PFSK-1 (cell line): ENCODE results near the gene TEX29.

Source experiments
- FOXP2 ChIP-seq: optimal IDR thresholded peaks from 2 replicates; pipeline ENCODE3; 2011; ENCODE audit warnings: borderline replicate concordance, control low read depth, inconsistent platforms; ENCODE audit not compliant: insufficient read depth; ENCODE audit errors: extremely low read length, extremely low read depth
- POLR2AphosphoS5 ChIP-seq: IDR thresholded peaks from 2 replicates; pipeline ENCODE4 v1.6.1; 2012; ENCODE audit warnings: low read depth, mild to moderate bottlenecking, control low read depth, low read length, moderate library complexity
- SIN3A ChIP-seq: IDR thresholded peaks from 2 replicates; pipeline ENCODE4 v1.6.1; 2012; ENCODE audit warnings: mild to moderate bottlenecking, low read length, moderate library complexity, borderline replicate concordance; ENCODE audit not compliant: insufficient read depth
- TAF1 ChIP-seq: IDR thresholded peaks from 2 replicates; pipeline ENCODE4 v1.6.1; 2012; ENCODE audit warnings: low read length, control low read depth, borderline replicate concordance; ENCODE audit not compliant: insufficient read depth
- TF ChIP-seq, protein P1 (sequence below), 2 experiments: IDR thresholded peaks; 2 replicates each; pipeline versions ENCODE4 v1.6.1 to v1.8.0; 2011 to 2012; ENCODE audit warnings: low read depth in 2 of 2, low read length in 2 of 2, control low read depth in 1 of 2, inconsistent platforms in 1 of 2, mild to moderate bottlenecking in 1 of 2, moderate library complexity in 1 of 2; ENCODE audit not compliant: insufficient read depth in 1 of 2

TEX29 gene

DNA sequence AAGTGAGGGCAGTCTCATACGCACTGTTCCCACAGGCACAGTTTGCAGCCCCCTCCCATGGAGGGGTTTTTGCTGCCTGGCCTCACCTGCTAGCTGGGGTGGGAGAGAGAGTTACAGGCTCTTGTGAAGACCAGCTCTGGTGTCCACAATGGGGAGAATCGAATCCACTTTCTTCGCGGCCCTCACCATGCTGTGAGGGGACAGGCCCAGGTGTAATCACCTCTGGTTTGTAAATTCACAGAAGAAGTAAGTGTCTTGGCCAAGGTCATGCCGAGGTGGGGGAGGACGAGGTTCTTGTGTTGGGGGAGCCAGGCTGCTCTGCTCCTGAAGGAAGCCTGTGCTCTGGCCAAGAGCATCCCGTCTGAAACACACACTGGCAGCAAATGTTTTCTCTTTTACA is 39.5 kb downstream of the TEX29 start:
- no peak for TF ChIP-seq POLR2AphosphoS5
- no peak for TF ChIP-seq FOXP2
- TF ChIP-seq, protein P1, sequence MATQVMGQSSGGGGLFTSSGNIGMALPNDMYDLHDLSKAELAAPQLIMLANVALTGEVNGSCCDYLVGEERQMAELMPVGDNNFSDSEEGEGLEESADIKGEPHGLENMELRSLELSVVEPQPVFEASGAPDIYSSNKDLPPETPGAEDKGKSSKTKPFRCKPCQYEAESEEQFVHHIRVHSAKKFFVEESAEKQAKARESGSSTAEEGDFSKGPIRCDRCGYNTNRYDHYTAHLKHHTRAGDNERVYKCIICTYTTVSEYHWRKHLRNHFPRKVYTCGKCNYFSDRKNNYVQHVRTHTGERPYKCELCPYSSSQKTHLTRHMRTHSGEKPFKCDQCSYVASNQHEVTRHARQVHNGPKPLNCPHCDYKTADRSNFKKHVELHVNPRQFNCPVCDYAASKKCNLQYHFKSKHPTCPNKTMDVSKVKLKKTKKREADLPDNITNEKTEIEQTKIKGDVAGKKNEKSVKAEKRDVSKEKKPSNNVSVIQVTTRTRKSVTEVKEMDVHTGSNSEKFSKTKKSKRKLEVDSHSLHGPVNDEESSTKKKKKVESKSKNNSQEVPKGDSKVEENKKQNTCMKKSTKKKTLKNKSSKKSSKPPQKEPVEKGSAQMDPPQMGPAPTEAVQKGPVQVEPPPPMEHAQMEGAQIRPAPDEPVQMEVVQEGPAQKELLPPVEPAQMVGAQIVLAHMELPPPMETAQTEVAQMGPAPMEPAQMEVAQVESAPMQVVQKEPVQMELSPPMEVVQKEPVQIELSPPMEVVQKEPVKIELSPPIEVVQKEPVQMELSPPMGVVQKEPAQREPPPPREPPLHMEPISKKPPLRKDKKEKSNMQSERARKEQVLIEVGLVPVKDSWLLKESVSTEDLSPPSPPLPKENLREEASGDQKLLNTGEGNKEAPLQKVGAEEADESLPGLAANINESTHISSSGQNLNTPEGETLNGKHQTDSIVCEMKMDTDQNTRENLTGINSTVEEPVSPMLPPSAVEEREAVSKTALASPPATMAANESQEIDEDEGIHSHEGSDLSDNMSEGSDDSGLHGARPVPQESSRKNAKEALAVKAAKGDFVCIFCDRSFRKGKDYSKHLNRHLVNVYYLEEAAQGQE (IDR thresholded peaks at IDR 0.05; ENCODE audit: insufficient read depth in 1 of 2, low read depth in 2 of 2, low read length in 2 of 2), result no peak

DNA sequence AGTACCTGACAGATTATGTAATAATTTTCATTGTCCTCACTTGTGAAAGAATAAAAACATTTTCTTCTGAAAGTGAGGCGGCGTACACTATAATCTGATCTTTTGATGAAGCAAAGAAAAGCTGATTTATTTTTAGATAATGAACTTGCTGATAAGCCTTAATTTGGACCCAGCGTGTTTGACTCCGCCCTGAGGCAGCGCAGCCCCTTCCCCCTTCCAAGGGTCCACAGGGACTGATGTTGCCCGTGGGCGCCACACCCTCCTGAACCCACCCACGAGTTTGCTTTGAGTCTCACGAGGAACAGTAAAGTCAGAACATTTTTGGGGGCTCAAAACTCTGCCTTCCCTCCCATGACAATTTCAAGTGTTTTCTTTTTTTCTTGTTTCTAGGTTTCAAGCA is 40.0 kb downstream of the TEX29 start:
- TF ChIP-seq, protein P1 (IDR thresholded peaks at IDR 0.05; ENCODE audit: insufficient read depth in 1 of 2, low read depth in 2 of 2, low read length in 2 of 2), result no peak
- TF ChIP-seq FOXP2 (no peak), SIN3A (no peak), TAF1 (no peak), POLR2AphosphoS5 (no peak)

DNA sequence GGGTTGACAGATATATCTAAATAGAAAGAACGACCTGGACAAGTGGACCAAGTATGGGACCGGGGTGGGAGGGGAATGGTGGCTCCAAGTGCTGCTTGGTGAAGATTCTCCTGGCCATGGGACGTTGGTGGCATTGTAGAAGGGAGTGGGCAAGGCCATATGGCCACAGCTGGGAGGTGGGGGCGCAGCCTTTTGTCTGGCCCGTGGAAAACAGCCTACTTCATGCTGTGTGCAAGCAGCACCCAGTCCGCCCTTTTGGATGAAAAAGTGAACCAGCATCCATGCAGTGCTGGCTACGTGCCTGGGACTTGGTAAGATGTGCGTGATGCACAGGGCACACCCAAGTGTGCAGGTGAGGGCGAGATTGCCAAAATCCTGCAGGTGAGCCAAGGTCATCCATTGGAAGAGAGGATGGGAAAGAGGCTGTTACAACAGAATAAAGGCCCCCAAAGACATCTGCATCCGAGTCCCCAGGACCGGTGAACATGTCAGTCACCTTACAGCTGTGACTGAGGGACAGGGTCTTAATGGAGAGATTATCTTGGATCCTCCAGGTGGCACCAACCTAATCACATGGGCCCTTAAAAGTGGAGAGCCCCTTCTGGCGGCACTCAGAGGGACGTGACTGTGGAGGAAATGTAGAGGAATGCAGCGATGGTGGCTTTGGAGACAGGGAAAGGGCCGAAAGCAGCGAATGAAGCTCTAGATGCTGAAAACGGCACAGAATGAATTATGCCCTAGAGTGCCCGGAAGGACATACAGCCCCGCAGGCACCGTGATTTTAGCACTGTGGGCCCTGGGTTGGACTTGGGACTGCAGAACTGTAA is 40.8 kb downstream of the TEX29 start:
- no peak for TF ChIP-seq TAF1
- no peak for TF ChIP-seq SIN3A
- TF ChIP-seq FOXP2, result no peak
- TF ChIP-seq POLR2AphosphoS5, result no peak
- TF ChIP-seq, protein P1 (IDR thresholded peaks at IDR 0.05; ENCODE audit: insufficient read depth in 1 of 2, low read depth in 2 of 2, low read length in 2 of 2), result no peak

DNA sequence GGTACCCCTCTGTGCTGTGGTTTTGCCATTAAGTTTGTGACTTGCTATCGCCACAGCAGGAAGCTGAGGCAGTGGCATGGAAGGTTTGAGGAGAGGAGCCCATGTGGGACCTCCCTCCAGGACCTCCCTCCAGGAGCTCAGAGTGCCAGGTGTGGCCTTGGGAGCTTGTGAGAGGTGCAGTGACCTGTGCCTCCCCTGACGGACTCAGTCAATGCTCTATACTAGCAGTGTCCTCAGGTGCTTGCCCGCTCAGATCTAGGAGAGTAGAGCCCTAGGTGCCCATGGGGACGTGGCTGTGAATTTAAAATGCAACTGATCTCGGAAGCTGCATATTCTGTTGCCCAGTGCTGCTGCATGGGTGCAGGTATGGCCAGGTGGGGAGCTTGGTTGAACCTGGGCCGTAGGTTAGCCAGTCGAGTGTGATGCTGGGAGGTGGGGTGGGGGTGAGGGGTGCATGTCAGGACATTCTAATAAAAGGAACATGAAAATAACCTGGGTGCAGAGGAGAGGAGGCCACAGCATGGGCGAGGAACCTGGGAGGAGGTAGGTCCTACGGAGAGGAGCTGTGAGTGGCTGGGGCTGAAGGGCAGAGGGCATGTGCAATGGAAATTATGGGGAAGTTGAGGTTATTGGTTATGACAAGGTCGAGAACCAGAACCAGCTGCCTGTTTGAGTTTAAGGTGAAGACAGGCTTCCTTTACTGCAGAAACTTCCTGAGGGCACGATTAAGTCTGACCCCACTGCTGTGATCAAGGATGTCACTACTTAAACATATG is 41.6 kb downstream of the TEX29 start:
- TF ChIP-seq, protein P1 (IDR thresholded peaks at IDR 0.05; ENCODE audit: insufficient read depth in 1 of 2, low read depth in 2 of 2, low read length in 2 of 2), result no peak
- no peak for TF ChIP-seq TAF1
- no peak for TF ChIP-seq SIN3A
- no peak for TF ChIP-seq POLR2AphosphoS5
- TF ChIP-seq FOXP2, result no peak
